Left renal cortex interstitium (tissue), 4 donors: Measurements from ENCODE around the gene CTXND1. TPM values are rescaled to one million over a fixed set of nuclear protein-coding genes. Genes with fewer than 3 reads are reported as not detected.

Experiments used
- DNase-seq, 4 donors: peaks; one replicate each; pipeline ENCODE4 v3.0.0-alpha.2; 2013; ENCODE audit warnings: low read depth in 4 of 4, low spot score in 2 of 4, missing footprints in 1 of 4
- polyA plus RNA-seq, 4 donors: library from polyadenylated mRNA; unstranded; fragments of 120-200 nt; gene quantifications; one replicate each; pipeline ENCODE4 v1.2.1, GENCODE V29; 2013; ENCODE audit not compliant: insufficient read length in 4 of 4

CTXND1 gene
- polyA plus RNA-seq, 4 donors: 9.1 to 12.3 (median 10.0) TPM

DNA sequence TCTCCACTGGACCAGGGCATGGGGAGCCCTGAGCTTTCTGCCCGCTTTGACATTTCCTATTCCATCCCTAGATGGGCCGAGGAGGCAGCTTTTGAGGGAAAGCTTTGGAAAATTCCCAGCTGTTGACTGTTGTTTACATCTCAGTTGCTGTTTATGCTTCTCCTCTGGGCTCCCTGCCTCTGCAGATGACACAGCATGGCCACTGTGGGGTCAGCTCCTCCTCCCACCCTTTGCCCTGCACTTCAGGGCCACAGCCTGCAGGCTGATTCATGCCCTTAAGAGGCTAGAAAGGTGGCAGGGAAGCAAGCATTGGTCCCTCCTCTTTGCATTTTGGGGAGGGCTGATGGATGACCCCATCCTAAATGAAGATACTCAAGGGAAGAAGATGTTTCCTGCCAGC, 8.5 kb upstream of the CTXND1 start:
- DNase-seq: no peak

DNA sequence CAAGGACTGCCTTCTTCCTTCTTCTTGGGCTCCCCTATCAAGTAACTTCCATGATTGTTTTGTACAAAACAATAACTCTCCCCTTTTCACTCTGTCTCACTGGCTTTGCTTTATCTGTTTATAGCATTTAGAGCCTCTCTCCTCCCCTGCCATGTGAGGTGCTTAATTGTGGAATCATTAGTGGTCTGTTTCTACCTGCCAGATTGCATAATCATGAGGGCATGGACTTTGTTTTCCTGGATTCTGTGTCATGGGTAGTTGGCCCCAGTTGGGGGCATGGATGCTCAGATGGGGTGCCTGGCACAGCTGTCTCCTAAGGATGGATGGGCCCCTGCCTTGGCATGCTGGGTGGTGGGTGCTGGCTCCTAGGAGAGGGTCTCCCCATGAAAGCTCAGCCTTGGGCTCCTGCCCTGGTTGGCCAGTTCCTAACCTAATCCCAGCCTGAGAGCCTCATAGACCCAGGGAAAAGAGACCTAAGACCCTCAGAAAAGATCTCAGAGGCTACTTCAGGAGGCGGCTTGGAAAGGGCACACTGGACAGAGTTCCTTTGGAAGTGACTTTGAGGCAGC, 8.0 kb upstream of the CTXND1 start:
- no peak for DNase-seq

DNA sequence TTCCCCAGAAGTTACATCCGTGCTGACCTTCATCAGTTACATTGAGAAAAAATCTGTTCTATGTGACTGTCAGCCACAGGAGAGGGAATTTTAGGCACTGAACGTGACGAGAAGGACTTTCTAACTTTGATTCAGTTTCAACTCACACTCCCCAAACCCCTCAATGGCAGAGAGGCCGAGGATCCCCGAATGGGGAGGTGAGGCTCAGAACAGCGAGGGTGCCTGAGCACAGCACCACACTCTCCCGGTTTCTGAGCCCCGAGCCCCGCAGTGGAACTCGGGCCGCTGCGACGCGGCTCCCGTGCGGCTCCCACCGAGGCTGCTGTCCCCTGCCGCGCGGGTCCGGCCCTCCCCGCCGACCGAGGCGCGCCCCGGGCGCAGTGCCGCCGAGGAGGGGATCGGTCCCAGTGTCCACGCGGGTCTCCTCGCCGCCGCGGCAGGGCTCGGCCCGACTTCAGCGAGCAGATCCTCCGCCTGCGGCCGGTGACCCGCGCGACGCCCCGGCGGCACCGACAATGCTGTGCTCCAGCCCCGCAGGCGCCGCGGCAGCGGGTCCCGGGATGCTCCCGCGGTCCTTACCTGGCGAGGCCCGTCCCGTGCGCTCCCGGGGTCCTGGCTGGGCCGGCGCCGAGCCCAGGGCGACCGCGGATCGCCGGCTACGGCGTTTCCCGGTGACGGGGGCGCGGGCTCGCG, 439 bp downstream of the CTXND1 start:
- DNase-seq: no peak

GRCh38 chr15:80250614-80251427, 1.2 kb downstream of the CTXND1 start:
- no peak for DNase-seq

GRCh38 chr15:80249973-80250372, 2.0 kb downstream of the CTXND1 start:
- DNase-seq: no peak

DNA sequence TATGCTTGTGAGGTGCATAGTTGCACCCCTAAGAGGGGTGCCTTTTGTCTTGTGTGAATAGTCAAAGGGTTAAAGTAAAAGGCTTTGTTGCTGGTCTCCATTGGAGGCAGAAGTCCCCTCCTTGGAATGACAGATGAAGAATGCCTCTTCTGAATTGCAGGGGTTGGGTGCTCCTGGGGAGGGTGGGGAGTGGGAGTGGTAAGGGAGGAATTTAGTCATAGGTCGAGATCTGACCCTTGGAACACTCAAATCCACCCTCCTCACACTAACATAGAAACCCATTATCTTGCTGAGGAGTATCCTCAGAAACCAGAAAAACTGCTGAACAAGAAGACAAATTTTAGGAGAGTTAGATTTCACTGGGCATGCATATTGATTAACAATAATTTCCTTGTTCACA, 4.7 kb downstream of the CTXND1 start:
- DNase-seq: no peak

DNA sequence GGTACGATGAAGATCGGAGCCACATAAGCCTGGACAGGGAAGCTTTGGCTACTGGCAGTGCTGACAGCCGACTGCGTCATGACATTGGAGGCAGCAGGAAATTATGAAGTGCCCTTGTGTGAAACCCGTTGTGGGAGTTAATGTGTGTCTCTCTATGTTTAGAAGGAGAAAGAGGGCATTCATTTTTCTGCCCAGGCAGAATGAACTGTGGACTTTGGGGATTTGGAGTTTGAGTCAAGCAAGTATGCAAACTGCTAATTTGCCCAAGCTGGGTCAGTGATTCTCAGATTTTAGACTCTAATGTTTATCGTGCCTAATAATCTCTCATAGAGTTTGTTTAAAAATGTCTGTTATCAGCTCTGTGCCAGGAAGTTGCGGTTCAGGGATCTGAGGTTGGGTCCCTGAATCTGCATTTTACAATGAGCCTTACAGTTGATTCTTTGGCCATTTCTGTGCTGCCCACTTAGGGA, 5.6 kb downstream of the CTXND1 start:
- DNase-seq: no peak

GRCh38 chr15:80242802-80243201, 9.2 kb downstream of the CTXND1 start:
- DNase-seq: no peak

DNA sequence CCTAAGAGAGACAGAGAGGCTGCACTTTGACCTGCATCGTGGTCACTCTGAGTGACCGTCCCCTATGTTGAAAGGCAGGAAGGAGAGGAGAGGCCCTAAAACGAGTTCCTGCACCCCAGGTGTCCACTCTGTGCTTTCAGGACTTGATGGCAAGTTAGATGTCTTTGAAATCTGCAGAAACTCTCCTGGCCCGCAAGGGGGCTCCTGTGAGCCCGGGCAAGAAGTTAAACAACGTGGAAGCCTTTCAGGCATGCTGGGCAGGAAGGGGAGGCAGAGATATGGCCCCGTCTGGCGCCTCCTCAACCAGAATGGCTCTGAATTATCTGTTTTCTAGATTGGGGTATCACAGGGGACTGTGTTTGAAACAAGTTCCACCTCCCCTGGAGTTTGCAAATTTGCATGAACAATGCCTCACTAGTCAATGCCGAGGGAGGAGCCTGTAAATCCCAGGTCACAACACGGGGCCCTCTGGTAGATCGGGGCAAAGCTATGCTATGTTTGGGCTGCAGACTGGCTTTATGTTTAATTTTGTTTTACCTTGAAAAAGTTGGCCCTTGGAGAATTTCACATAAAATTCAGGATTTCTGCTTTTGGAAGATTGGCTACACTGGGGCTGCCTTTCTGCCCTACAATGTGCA, 9.8 kb downstream of the CTXND1 start:
- DNase-seq: no peak

DNA sequence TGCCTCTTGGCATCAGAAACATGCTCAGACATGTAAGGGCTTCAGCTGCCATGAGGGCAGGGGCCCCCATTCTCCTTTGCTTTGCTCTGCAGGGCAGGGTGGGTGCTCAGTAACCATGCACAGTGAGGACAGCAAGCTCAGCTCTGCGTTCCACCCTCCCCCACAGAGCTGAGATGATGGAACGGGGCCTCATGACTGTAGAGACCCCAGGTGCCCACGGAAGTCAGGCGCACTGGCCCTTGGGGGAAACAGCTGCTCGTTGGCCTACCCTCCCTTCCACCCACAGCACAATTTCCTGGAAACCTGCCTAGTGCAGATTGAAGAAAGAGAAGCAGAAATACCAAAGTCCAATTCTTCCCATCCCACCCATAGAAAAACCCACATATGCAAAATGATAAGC, 10.5 kb downstream of the CTXND1 start:
- DNase-seq: no peak

DNA sequence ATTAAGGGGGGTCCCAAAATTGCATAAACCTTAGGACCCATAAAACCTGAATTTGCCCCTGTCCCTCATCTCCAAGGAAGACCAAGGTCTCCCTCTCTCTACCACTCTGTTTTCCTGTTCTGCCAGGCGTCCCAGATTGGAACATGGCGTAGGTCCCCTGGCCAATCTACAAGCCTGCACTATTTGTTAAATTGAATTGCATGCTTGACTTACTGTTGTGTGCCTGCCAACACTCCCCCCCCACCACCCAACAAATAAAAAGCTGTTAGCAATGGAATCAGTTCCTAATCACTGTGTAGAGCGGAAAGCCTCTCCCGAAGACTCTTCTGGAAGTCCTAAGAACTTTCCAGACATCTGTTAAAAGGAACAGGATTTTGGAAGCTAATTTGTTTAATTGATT, 11.7 kb downstream of the CTXND1 start:
- no peak for DNase-seq

DNA sequence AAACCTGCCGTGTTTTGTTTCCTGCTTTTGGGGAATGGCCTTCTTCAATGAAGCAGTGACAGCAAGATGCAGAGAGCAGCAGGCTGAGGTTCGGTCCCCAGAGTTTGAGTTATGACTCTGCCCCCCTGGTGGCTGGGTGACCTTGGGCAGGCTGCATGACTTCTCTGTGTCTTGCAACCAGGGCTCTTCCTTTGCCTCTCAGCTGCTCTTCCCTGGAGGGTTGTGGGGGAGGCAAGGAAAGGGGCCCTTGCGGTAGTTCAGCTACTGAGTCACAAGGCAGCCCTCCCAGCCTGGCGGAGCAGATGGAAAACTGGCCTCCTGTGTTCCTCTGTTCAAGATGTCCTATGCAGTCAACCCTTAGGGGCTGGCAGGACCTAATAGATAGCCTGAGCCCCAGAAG, 17.1 kb downstream of the CTXND1 start:
- DNase-seq: no peak

GRCh38 chr15:80233581-80233980, 18.4 kb downstream of the CTXND1 start:
- DNase-seq: peak in 3 of 4 donors; percentile 46 to 59 (median 50)

DNA sequence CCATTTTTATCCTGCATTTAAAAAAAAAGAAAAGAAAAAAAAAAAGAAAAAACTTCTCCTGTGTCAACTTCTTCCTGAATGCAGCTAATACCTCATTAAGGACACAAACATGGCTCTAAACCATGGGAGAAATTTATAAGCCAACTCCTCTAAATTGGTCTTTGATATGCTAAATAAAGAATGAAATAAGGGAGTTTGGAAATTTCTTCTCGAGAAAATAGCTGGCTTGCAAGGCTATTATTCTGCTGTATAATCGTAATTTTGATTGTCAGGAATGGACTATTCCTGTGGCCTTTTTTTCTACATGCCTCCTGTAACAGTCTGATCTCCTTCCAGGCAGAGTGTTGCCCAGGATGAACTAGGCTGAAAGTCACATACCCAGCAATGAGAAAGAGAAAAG, 20.6 kb downstream of the CTXND1 start:
- no peak for DNase-seq

GRCh38 chr15:80228959-80229610, 22.9 kb downstream of the CTXND1 start:
- DNase-seq: no peak

DNA sequence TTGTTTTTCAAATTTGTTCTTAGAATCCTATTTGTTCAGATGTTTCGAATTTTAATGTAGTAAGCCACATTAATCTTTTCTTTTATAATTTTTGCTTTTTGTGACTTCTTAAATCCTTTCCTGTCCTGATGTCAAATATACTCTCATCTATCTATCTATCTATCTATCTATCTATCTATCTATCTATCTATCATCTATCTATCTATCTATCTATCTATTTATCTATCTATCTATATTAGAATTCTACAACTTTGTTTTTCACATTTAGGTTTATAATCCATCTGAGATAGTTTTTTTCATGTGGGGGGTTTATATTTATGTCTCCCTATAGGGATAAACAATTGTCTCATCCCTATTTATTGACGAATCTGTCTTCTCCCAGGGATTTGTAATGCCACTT, 32.1 kb downstream of the CTXND1 start:
- no peak for DNase-seq

DNA sequence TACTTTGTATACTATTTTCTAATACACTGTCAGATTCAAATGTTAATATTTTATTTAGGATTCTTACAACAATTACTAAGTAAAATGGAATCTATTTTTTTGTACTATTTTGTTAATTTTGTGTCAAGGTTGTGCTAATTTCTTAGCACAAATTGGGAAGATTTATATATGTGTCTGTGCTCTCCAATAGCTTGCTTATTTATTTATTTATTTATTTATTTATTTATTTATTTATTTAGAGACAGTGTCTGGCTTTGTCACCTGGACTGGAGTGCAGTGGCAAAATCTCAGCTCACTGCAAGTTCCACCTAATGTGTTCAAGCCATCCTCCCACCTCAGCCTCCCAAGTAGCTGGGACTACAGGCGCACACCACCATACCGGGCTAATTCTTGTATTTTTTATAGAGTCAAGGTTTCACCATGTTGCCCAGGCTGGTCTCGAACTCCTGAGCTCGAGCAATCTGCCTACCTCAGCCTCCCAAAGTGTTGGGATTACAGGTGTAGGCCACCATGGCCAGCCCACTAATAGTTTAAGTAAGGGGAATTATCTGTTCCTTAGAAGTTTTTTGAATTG, 34.6 kb downstream of the CTXND1 start:
- no peak for DNase-seq

DNA sequence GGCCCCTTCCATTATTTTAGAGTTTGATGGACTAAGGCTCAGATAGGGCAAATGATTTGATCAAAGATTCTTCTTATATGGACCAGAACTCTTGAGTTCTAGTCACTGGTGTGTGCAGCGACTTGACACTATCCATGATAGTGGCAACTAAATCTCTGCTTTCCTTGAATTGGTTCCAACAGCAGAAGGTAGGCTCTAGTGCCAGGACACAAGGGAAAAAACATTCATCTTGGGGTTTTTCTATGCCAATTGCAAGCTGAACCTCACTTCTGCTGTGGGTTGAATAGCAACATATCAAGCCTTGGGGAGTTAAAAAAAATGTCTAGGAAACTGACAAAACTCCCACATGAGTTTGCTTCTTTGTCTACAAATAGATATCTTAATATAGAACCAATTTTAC, 35.1 kb downstream of the CTXND1 start:
- DNase-seq: no peak

DNA sequence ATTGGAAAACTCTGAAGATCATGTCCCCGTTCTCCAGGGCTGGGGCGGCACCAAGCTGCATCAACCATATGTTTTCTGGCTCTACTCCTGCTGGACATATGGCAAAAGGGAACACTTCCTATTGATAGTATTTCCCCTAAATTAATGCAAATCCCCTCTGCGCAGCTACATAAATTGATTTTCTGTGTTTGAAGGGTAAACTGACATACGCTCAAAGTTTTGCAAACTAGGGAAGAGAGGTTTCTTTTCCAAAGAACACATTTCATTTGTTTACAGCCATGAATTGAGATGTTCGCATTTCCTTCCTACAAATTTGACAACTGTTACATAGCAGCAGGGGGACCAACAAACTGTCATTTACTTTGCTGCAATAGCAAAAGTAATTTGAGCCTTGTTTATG, 35.9 kb downstream of the CTXND1 start:
- no peak for DNase-seq

DNA sequence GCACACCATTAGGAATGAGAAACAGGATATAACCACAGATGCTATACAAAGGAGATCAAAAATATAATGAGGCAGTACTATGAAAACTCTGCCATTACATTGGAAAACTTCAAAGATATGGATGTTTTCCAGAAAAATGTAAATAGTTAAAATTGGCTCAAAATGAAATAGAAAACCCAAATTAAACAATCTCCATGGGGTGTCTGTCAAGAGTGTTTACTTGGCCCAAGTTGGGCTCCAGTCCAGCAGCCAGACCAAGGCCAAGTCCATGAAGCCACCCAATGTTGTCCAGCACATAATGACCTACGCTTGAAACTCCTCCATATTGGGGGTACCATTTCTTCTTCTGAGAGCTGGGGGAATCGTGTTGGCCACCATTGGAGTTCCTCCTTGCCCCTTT, 37.1 kb downstream of the CTXND1 start:
- no peak for DNase-seq
